Lower leg skin (tissue), 3 donors: ENCODE results near the gene SRSF7.

ENCODE experiments used
- CTCF ChIP-seq, 3 donors: fragments of 450-650 bp; IDR thresholded peaks; one replicate each; pipeline ENCODE4 v1.5.1; 2016; ENCODE audit warnings: antibody characterized with exemption in 3 of 3, mild to moderate bottlenecking in 3 of 3, moderate library complexity in 2 of 3
- POLR2A ChIP-seq, 2 donors: fragments of 450-650 bp; IDR thresholded peaks; one replicate each; pipeline ENCODE4 v1.6.1; 2016 to 2017; ENCODE audit warnings: antibody characterized with exemption in 2 of 2, mild to moderate bottlenecking in 1 of 2, moderate library complexity in 1 of 2

GRCh38 chr2:38775097-38775920, 24.1 kb upstream of the SRSF7 start:
- TF ChIP-seq CTCF (IDR thresholded peaks at IDR 0.05) = no peak
- no peak for TF ChIP-seq POLR2A (IDR thresholded peaks at IDR 0.05)
